Measurements from ENCODE around the gene CLOCK. TPM values are rescaled to one million over a fixed set of nuclear protein-coding genes. Genes with fewer than 3 reads are reported as not detected.

CLOCK gene
- total RNA-seq, 2 experiments from 2014 or later: 9.4 to 10.0 TPM

DNA sequence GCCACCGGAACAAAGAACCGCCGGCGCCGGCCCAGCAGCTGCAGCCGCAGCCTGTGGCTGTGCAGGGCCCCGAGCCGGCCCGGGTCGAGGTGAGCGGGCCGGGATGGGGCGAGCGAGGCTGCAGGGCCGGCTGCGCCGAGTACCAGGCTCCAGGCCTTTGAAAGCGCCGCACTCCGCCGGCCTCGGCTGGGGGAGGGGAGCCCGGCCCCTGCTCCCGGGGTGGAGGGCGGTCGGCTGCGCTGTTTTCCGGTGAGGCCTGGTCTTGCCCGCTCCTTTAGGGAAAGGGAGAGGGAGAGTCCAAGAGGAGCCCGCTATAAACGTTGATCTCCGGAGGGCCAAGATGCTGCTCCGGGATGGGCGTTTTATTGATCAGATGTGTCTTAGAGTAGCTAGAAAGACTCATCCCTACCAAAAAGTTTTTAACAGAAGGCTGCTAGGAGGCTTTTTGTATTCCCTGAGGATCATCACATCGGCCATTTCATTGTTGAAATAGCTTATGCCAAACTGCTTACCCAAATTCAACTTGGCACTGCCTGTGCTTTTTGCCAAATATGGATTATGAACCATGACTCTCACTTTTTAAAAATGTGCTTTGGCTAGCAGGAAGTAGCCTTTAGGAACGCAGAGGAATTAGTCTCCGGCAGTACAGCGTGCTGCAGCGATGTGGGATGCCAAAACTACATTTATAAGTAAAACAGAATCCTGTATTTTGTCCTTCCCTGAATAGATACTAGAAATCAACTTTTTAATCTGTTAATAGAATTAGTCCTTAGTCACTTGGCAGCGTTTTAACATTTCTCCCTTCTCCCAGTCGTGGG, 150.2 kb downstream of the CLOCK start:
- H3K36me3 Mint-ChIP-seq: peaks cover 31% of the 10 kb centered on the region
- peak overlapping the region; percentile 94 for H3K4me3 Mint-ChIP-seq
- ATAC-seq (peak; percentile 20), DNase-seq (peak; percentile 45)
- no peaks in the 10 kb centered on the region for H3K9me3 Mint-ChIP-seq (ENCODE audit: low read depth)
- H3K27me3 Mint-ChIP-seq: no peaks in the 10 kb centered on the region
- peaks cover 44% of the 10 kb centered on the region for H3K4me1 Mint-ChIP-seq
- CTCF ChIA-PET: interaction anchor here (1.1 to 5.4 kb wide), 4 partner anchors 9 to 149 kb away, joined by 4 to 41 read pairs (median 6); partner anchors contain the start of genes CLOCK and SRD5A3
- peak overlapping the region; percentile 82 for H3K27ac Mint-ChIP-seq

DNA sequence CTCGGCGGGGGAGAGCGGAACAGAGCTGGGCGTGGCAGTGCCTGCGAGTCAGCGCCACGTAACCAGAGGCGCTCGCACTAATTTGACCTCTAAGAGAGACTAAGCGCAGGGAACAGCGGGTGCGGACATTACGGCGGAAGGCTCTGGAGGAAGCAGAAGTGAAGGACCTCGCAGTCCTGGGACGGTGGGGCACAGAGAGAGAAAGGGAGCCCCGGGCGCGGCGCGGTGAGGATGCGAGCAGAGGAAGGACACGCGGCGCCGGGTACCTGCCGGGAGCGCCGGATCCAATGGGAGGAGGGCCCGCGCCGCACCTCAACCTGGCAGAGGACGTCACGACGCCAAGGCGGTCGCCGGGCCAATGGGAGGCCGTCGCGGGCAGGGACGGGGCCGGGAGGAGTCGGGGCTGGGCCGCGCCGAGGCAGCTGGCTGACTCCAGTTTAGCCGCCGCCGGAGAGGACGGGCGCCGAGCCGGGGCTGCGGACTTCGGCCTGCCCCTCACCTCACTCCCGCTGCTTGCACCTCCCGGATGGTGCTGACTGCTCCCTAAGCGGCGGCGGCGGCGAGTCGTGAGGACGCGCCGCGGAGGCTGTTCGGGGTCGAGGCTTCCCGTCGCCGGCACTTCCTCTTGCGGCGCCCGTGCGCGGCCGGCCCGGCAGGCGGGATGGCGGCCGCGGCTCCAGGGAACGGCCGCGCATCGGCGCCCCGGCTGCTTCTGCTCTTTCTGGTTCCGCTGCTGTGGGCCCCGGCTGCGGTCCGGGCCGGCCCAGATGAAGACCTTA, 151.0 kb downstream of the CLOCK start, which contains the start of gene TMEM165:
TSS of gene TMEM165 (plus strand) at position 429 of the 779 bp plus-strand sequence. CDS start at position 662, 233 bp downstream.
- Mint-ChIP-seq H3K36me3 (peaks cover 25% of the 10 kb centered on the region), H3K4me3 (peak within 1 kb of the TSS; percentile 94), H3K4me1 (peaks cover 36% of the 10 kb centered on the region), H3K27me3 (no peaks in the 10 kb centered on the region), H3K27ac (peak within 1 kb of the TSS; percentile 93), H3K9me3 (ENCODE audit: low read depth) (no peaks in the 10 kb centered on the region)
- DNase-seq (peak; percentile 95), ATAC-seq (peak; percentile 96)
- CTCF ChIA-PET: interaction anchor here (0.6 to 5.4 kb wide), 8 partner anchors 10 to 150 kb away, joined by 3 to 41 read pairs (median 4); partner anchors contain the start of genes CLOCK and SRD5A3

DNA sequence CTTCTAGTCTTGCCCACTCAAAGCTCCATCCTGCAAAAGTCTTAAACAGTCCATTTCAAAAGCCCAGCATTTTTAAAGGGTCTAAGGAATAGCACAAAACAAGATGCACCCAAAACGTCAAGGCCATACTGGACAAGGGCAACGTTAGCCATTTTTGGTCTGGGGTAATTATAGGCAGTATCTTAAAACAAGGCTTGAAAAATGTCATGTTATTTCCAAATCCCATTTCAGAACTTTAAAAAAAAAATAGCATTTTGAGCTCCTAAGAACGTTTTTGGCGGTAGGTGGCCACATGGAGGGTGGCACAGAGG, 151.5 kb downstream of the CLOCK start:
- Mint-ChIP-seq H3K36me3 (peaks cover 23% of the 10 kb centered on the region), H3K9me3 (ENCODE audit: low read depth) (no peaks in the 10 kb centered on the region), H3K4me1 (peaks cover 33% of the 10 kb centered on the region), H3K27ac (peak overlapping the region; percentile 93), H3K27me3 (peaks cover 3% of the 10 kb centered on the region), H3K4me3 (peak overlapping the region; percentile 94)
- ATAC-seq (no peak), DNase-seq (no peak)
- CTCF ChIA-PET: interaction anchor here (0.6 to 5.4 kb wide), 7 partner anchors 10 to 151 kb away, joined by 3 to 41 read pairs (median 4); partner anchors contain the start of genes CLOCK and SRD5A3

DNA sequence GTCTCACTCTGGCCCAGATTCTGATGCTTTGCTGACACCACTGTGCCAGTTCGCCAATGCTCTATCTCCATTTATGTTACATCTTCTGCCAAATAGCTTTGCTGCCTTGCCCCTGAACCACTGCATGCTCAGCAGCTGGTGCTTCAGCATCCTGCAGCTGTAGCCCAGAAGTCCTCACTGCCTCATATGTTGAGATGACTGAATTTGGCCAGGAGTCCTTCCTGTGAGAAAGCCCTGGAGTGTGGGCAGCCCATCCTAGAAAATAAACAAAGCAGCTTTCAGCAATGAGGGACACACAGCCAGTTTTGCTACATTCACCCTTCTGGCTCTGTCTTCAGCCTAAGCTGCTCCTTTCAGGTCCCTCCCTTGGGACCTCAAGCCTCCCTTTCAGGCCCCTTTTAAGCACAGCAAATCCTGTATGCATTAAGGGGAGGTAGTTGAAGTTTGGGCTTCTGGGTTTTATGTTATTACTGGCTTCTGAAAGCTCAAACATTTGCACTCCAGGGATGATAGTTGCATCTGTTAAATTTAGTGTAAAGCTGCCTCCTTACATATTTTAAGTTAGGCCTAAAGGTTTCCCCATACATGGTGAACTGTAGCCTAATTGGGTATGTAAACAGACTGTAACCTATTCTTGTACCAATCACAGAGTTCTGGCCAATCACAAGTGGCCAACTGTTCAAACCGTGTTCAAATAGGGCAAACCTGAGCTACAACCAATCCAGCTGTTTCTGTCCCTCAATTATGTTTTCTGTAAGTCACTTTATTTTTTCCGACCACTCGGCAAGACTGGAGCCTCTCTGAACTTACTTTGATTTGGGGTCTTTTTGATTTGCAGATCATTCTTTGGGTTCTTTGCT, 153.0 kb downstream of the CLOCK start:
- CTCF ChIA-PET: interaction anchor here (1.3 to 5.4 kb wide), 2 partner anchors 34 to 46 kb away, joined by 3 to 41 read pairs; partner anchors contain the start of gene SRD5A3
- Mint-ChIP-seq H3K9me3 (ENCODE audit: low read depth) (no peaks in the 10 kb centered on the region), H3K27me3 (peaks cover 3% of the 10 kb centered on the region), H3K4me3 (no peak overlapping the region), H3K36me3 (peaks cover 17% of the 10 kb centered on the region), H3K4me1 (peaks cover 25% of the 10 kb centered on the region), H3K27ac (no peak overlapping the region)
- DNase-seq: no peak
- no peak for ATAC-seq

DNA sequence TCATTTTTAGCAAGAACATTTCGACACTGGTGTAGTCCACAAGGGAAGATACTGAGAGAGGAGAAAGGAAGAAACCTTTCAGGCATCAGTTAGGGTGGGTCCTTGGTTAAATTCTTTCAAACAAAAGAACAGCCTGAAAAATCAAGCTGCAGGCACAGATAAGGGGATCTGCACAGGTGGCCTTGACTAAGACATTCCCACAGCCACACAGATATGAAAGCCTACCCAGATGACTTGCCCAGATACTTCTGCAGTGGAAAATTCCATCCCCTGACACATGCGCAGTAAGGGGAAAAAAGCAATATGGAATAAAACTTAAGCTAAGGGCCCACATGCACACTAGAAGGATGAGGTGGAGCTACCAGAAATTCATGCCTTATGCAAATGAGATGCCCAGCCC, 159.9 kb downstream of the CLOCK start:
- peaks cover 13% of the 10 kb centered on the region for H3K4me1 Mint-ChIP-seq
- ATAC-seq (no peak), DNase-seq (no peak)
- H3K27me3 Mint-ChIP-seq: peaks cover 3% of the 10 kb centered on the region
- H3K36me3 Mint-ChIP-seq: no peaks in the 10 kb centered on the region
- H3K27ac Mint-ChIP-seq: no peak overlapping the region
- H3K4me3 Mint-ChIP-seq: no peak overlapping the region
- H3K9me3 Mint-ChIP-seq (ENCODE audit: low read depth): no peaks in the 10 kb centered on the region
- CTCF ChIA-PET: no interaction called here

DNA sequence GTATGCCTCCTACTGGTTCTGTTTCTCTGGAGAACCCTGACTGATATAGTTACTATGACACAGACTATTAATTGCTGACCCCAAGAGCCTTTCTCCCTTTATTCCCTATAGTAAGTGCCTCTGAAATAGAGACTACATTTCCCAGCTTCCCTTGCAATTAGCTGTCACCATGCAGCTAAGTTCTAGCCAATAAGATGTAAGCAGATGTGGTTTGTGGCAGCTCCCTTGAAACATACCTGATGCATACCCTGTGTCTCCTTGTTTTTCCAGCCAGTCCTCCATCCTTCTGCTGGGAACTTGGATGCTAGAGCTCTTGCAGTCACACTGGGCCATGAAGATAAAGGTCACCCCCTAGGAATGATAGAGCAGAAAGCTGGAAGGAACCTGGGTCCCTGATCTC, 160.6 kb downstream of the CLOCK start:
- Mint-ChIP-seq H3K9me3 (ENCODE audit: low read depth) (no peaks in the 10 kb centered on the region), H3K27ac (no peak overlapping the region), H3K27me3 (peaks cover 3% of the 10 kb centered on the region), H3K4me1 (peaks cover 16% of the 10 kb centered on the region), H3K4me3 (no peak overlapping the region), H3K36me3 (no peaks in the 10 kb centered on the region)
- DNase-seq: no peak
- peak; percentile 39 for ATAC-seq
- CTCF ChIA-PET: interaction anchor here (1.0 kb wide), 1 partner anchor 40 kb away, joined by 3 read pairs; the partner anchor contains the start of gene SRD5A3

DNA sequence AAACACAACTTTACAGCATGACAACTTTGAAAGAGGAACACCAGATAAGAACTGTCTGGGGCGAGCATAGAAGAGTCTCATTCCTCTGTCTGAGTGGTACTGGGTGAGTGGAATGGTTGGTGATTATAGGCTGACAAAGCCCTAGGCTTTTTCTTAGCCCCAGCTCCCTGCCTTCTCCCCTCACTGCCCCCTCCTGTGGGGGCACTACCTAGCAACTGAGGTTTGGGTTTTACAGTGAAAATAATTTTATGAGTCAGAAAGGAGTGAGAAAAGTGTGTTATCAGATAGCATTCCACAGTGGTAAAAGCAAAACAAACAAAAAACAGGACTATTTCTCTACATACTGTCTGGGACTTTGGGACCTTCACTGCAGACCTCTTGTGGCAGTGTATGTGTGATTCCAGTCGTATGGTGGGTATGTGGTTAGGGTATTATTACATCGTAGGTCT, 161.5 kb downstream of the CLOCK start:
- H3K36me3 Mint-ChIP-seq: no peaks in the 10 kb centered on the region
- no peaks in the 10 kb centered on the region for H3K9me3 Mint-ChIP-seq (ENCODE audit: low read depth)
- peaks cover 1% of the 10 kb centered on the region for H3K27me3 Mint-ChIP-seq
- CTCF ChIA-PET: interaction anchor here (1.1 kb wide), 1 partner anchor 10 kb away, joined by 5 read pairs; the partner anchor contains the start of gene TMEM165
- ATAC-seq (peak; percentile 27), DNase-seq (no peak)
- H3K4me1 Mint-ChIP-seq: peaks cover 16% of the 10 kb centered on the region
- H3K27ac Mint-ChIP-seq: no peak overlapping the region
- no peak overlapping the region for H3K4me3 Mint-ChIP-seq

DNA sequence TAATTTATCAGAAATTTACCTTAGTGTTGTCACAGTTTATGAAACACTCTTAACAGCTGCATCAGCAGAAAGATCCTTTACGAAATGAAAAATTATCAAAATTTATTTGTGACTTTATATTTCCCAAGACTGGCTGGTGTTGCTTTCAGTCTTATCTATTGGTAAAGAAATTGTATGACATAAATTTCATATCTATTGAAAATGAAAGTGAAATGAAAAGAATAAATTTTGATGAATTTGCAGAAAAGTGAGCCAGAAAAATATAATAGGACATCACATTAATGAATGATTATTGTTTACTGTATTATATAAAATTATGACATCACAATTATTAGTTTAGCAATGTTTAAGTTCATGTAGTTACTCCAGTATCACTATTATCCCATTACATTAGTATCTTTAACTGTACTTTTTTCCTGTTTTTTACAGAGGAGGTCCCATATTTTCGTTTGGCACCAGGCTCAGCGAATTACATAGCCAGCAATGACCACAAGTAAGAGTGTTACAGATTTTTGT, 164.2 kb downstream of the CLOCK start:
- Mint-ChIP-seq H3K36me3 (no peaks in the 10 kb centered on the region), H3K4me3 (no peak overlapping the region), H3K27ac (no peak overlapping the region), H3K4me1 (peaks cover 16% of the 10 kb centered on the region), H3K9me3 (ENCODE audit: low read depth) (no peaks in the 10 kb centered on the region), H3K27me3 (no peaks in the 10 kb centered on the region)
- DNase-seq: no peak
- CTCF ChIA-PET: no interaction called here
- ATAC-seq: no peak

DNA sequence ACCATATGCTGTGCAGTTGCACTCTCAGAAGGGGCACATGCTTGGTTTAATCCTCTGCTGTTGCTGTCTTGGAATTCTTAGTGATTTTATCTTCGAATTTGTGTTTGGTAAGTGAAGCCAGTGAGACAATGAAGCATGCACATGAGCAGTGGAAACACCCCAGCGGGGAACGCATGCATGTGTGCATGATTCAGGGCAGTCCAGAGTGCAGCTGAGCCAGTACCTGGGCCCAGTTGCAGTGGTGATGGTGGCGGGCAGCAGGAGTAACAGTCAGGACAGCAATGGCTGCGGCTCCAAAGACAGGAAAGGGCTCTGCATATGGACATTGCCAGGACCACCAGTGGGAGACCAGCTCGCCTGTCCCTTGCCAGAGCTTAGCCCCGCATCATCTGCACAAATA, 165.2 kb downstream of the CLOCK start:
- Mint-ChIP-seq H3K27ac (no peak overlapping the region), H3K27me3 (no peaks in the 10 kb centered on the region), H3K9me3 (ENCODE audit: low read depth) (no peaks in the 10 kb centered on the region), H3K36me3 (no peaks in the 10 kb centered on the region), H3K4me3 (no peak overlapping the region), H3K4me1 (peaks cover 16% of the 10 kb centered on the region)
- CTCF ChIA-PET: no interaction called here
- ATAC-seq (no peak), DNase-seq (no peak)

DNA sequence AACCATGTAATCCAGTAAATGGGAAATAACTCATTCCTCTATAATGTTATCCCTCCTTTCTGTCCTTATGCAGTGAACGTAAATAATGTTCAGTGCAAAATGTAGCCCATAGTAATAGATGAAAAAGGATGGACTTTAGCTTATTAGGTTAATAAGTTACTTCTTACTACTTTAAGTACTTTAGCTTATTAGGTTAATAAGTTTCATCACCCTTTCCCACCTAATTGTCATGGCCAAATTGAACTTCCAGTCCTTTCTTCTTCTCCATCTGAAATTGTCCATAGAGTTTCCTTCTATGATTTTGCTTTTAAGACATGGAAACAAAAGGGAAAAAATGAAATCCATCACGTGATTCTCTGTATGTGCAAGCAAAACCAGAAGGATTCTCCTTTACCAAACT, 166.1 kb downstream of the CLOCK start:
- Mint-ChIP-seq H3K4me3 (no peak overlapping the region), H3K36me3 (no peaks in the 10 kb centered on the region), H3K4me1 (peaks cover 11% of the 10 kb centered on the region), H3K27ac (no peak overlapping the region), H3K27me3 (no peaks in the 10 kb centered on the region), H3K9me3 (ENCODE audit: low read depth) (no peaks in the 10 kb centered on the region)
- ATAC-seq (no peak), DNase-seq (no peak)
- CTCF ChIA-PET: no interaction called here

DNA sequence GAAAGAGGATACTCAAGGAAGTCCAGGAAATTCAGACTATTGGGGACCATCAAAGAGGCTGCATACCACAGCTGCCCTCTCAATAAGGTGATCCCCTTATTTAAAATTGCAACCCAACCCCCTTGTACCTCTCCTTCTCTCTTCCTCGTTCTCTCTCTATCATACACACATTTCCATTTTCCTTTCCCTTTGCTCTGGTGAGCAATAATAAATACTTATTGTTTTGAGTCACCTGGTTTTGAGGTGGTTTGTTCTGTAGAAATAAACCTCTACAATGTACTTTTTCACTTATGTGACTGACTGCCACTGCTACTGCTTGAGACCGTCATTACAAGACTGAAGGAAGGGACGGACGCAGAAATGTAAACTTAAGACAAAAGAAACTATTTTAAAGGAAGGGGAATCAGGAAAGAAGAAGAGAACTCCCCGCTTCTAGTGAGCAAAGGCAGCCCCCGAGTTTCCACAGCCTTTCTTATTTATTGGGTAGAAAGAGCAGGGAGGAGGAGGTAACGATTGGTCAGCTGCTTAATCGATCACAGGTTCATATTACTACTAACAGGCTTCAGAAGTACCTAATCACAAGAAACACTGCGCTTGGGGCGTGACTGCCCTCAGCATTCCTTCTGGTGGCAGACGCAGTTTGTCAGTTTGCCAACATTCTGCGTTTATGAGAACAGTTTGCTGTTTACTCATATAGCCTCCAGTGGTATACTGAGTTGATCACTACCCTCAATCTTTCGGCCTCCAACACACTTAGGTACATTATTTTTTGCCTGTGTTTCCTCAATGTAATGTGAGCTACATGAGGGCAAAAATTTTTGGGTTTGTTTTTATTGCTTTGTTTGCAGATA, 167.9 kb downstream of the CLOCK start:
- Mint-ChIP-seq H3K27ac (no peak overlapping the region), H3K36me3 (no peaks in the 10 kb centered on the region), H3K9me3 (ENCODE audit: low read depth) (no peaks in the 10 kb centered on the region), H3K27me3 (no peaks in the 10 kb centered on the region), H3K4me3 (no peak overlapping the region), H3K4me1 (peaks cover 7% of the 10 kb centered on the region)
- DNase-seq: no peak
- no peak for ATAC-seq
- CTCF ChIA-PET: no interaction called here
